Measurements from ENCODE around the gene ALDH8A1.

Gene ALDH8A1

GRCh38 chr6:134880487-134881190, 69.3 kb downstream of the ALDH8A1 start:
- no peak for DNase-seq (ENCODE audit: extremely low read depth, insufficient read length)
- Histone ChIP-seq H3K27me3 (replicated peaks; ENCODE audit: control insufficient read depth, insufficient read depth, low read length) (no peaks in the 10 kb centered on the region; the same call in 1 of the 2 replicates), H3K4me3 (replicated peaks; ENCODE audit: low read depth, low read length) (no peak overlapping the region), H3K36me3 (ENCODE audit: control insufficient read depth, insufficient read depth, low read length) (no peaks in the 10 kb centered on the region)
- TF ChIP-seq CTCF (IDR thresholded peaks at IDR 0.05; ENCODE audit: insufficient read depth, low read length, poor library complexity, severe bottlenecking), result no peak

- Histone ChIP-seq H3K27me3 (replicated peaks; ENCODE audit: control insufficient read depth, insufficient read depth, low read length) (no peaks in the 10 kb centered on the region), H3K36me3 (ENCODE audit: control insufficient read depth, insufficient read depth, low read length) (no peaks in the 10 kb centered on the region), H3K4me3 (replicated peaks; ENCODE audit: low read depth, low read length) (no peak overlapping the region)
- no peak for DNase-seq (ENCODE audit: extremely low read depth, insufficient read length)
- no peak for TF ChIP-seq CTCF (IDR thresholded peaks at IDR 0.05; ENCODE audit: insufficient read depth, low read length, poor library complexity, severe bottlenecking)
These were observed 71.8 kb downstream of the ALDH8A1 start for GRCh38 chr6:134878136-134878535.

GRCh38 chr6:134875367-134875766, 74.5 kb downstream of the ALDH8A1 start:
- DNase-seq (ENCODE audit: extremely low read depth, insufficient read length), result no peak
- H3K27me3 ChIP-seq (replicated peaks; ENCODE audit: control insufficient read depth, insufficient read depth, low read length), result no peaks in the 10 kb centered on the region
- no peak for TF ChIP-seq CTCF (IDR thresholded peaks at IDR 0.05; ENCODE audit: insufficient read depth, low read length, poor library complexity, severe bottlenecking)
- H3K4me3 ChIP-seq (replicated peaks; ENCODE audit: low read depth, low read length), result no peak overlapping the region
- no peaks in the 10 kb centered on the region for H3K36me3 ChIP-seq (ENCODE audit: control insufficient read depth, insufficient read depth, low read length)

GRCh38 chr6:134873500-134874388, 76.2 kb downstream of the ALDH8A1 start:
- Histone ChIP-seq H3K27me3 (replicated peaks; ENCODE audit: control insufficient read depth, insufficient read depth, low read length) (no peaks in the 10 kb centered on the region), H3K4me3 (replicated peaks; ENCODE audit: low read depth, low read length) (no peak overlapping the region), H3K36me3 (ENCODE audit: control insufficient read depth, insufficient read depth, low read length) (no peaks in the 10 kb centered on the region)
- no peak for TF ChIP-seq CTCF (IDR thresholded peaks at IDR 0.05; ENCODE audit: insufficient read depth, low read length, poor library complexity, severe bottlenecking)
- peak; percentile 30 for DNase-seq (ENCODE audit: extremely low read depth, insufficient read length)

- Histone ChIP-seq H3K27me3 (replicated peaks; ENCODE audit: control insufficient read depth, insufficient read depth, low read length) (no peaks in the 10 kb centered on the region), H3K4me3 (replicated peaks; ENCODE audit: low read depth, low read length) (peak overlapping the region; percentile 38), H3K36me3 (ENCODE audit: control insufficient read depth, insufficient read depth, low read length) (no peaks in the 10 kb centered on the region)
- no peak for TF ChIP-seq CTCF (IDR thresholded peaks at IDR 0.05; ENCODE audit: insufficient read depth, low read length, poor library complexity, severe bottlenecking)
- peak; percentile 70 for DNase-seq (ENCODE audit: extremely low read depth, insufficient read length)
These were observed 79.0 kb downstream of the ALDH8A1 start for GRCh38 chr6:134870677-134871498.

All from GM06990 (cell line).